ENCODE measurements around the gene PIEZO1. TPM values are rescaled to one million over a fixed set of nuclear protein-coding genes. Genes with fewer than 3 reads are reported as not detected.
"Not testable (repeated sequence)": the region's sequence is repeated elsewhere in the genome, so short reads cannot be mapped to it uniquely, and the experiment has no call there.

The PIEZO1 gene, protein sequence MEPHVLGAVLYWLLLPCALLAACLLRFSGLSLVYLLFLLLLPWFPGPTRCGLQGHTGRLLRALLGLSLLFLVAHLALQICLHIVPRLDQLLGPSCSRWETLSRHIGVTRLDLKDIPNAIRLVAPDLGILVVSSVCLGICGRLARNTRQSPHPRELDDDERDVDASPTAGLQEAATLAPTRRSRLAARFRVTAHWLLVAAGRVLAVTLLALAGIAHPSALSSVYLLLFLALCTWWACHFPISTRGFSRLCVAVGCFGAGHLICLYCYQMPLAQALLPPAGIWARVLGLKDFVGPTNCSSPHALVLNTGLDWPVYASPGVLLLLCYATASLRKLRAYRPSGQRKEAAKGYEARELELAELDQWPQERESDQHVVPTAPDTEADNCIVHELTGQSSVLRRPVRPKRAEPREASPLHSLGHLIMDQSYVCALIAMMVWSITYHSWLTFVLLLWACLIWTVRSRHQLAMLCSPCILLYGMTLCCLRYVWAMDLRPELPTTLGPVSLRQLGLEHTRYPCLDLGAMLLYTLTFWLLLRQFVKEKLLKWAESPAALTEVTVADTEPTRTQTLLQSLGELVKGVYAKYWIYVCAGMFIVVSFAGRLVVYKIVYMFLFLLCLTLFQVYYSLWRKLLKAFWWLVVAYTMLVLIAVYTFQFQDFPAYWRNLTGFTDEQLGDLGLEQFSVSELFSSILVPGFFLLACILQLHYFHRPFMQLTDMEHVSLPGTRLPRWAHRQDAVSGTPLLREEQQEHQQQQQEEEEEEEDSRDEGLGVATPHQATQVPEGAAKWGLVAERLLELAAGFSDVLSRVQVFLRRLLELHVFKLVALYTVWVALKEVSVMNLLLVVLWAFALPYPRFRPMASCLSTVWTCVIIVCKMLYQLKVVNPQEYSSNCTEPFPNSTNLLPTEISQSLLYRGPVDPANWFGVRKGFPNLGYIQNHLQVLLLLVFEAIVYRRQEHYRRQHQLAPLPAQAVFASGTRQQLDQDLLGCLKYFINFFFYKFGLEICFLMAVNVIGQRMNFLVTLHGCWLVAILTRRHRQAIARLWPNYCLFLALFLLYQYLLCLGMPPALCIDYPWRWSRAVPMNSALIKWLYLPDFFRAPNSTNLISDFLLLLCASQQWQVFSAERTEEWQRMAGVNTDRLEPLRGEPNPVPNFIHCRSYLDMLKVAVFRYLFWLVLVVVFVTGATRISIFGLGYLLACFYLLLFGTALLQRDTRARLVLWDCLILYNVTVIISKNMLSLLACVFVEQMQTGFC (N-terminal part only)
- 10 to 100 TPM; 25.6 to 46.9 (median 36.0) TPM for polyA plus RNA-seq (ENCODE audit: insufficient read length in 4 of 4)

DNA sequence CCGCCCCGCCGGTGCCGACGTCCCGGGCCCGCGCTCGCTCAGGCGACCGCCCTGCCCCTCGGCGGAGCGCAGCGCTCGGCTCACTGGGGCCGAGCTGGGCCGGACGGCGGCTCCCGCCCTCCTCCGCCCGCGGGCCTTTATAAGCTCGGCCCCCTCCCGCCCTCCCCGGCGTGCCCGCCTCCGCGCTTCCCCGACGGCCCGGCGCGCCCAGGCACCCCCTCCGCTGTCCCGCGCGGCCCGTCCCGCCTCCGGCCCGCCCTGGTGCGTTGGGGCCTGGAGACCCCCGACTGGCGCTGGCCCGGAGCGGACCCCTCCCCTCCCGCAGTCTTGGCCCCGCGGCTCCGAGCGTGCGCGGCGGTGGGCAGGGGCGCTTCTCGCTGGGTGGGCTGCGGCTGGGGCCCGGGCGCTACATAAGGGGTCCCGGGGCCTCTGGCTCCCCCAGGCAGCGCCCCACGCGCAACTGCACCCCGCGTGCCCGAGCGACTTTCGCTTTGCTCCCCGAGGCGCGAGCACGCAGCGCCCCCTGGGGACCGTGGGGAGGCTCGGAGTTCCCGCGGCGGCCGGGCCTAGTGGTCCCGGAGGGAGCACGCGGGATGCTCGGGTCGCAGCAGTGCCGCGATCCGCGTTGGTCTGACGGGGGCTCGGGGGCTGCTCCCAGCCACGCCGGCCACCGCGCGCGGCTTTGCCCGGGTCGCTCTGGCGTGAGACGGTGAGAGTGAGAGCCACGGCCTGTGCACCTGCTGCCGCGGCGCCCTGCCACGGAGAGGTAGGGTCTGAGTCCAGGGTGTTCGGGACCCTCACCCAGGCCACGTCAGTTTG lies at the start of gene PIEZO1:
Gene PIEZO1, minus strand, starts transcription at position 115 of the 819 bp plus-strand sequence. CDS start 256 bp downstream, outside the sequence.
- no peak for DNase-seq (ENCODE audit: low read depth in 4 of 4, low spot score in 3 of 4)

DNA sequence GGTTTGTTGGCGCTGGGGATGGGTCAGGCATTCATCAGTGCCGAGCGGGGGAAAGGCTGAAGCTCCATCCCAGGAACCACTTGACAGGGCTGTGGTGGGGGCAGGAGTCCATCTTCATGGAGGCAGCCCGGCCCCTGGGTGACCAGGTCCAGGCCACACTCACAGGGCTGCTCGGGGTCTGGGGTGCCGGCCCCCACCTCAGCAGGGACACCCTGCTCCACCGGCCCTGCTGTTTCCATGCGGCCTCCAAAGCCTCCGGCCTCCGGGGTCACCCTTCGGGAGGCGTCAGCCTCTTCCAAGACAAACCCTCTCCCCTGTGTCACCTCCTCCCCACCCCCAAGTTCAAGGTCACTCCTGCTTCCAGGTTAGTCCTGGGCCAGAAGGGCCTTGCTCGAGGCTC lies 49.6 kb upstream of the PIEZO1 start:
- DNase-seq (ENCODE audit: low read depth in 4 of 4, low spot score in 3 of 4) = no peak

DNA sequence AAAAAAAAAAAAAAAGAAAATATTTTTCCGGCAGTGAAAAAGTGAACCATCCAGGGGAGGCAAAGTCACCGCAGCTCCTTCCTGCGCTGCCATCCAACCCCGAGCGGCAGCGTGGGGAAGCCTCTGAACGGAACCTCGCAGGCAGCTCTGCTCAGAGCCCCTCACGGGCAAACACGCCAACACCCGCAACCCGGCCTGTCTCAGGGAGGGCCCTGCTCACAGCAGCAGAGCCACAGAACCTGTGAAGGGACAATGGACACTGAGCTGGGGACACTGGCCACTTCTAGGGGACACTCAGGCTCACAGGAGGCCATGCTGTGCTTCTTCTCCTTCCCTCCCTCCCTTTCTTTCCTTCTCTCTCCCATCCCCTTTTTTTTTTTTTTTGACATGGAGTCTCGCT lies 48.1 kb upstream of the PIEZO1 start:
- no peak for DNase-seq (ENCODE audit: low read depth in 4 of 4, low spot score in 3 of 4)

DNA sequence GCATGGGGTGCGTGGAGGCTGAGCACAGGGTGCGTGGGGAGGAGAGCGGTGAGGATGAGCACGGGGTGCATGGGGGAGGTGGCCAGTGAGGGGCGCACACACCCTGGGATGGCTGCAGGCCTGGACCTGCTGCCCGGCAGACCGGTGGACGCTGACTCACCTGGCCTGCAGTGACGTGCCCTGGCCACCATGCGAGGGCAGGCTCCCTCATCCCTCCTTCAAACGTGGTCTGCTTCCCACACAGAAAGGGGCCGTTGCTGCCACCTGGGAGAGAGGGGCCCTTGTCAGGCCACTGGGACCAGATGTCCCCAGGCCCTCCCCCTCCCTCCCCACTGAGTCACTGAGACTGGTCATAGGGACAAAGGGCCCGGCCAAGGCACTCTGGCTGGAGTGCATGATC lies 46.8 kb upstream of the PIEZO1 start:
- no peak for DNase-seq (ENCODE audit: low read depth in 4 of 4, low spot score in 3 of 4)

DNA sequence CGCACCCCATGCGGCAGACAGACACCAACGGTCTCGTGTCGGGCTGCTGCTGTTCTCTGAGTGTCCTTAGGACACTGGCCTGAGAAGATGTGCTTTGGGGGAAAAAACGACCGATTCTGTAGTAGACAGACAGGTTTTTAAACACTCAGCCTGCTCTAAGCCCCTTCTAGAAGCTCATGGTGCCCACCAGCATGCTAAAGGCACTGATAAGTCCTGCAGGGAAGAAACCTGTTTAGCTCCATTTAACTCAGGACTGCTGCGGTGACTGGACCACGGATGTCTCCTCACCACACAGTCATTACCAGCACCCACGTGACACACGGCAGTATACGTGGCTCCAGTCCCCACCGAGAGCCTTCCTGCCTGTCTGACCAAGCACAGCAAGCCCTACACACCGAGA lies 45.8 kb upstream of the PIEZO1 start:
- no peak for DNase-seq (ENCODE audit: low read depth in 4 of 4, low spot score in 3 of 4)

DNA sequence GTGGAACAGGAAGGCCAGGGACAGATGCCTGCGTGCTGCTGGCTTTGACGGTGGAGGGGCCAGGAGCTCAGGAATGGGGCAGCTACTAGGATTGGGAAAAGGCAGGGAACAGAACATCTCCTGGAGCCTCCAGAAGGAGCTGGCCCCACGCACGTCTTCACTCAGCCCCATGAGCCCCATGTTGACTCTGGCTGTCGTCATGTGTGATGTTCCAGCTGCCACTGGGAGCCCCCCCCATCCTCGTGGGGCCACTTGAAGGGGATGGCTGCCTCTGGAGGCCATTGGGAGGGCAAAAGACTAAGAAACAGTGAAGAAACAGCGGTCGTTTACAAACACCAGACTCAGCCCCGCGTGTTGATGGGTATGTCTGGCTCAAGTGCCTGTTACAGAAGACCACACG lies 45.2 kb upstream of the PIEZO1 start:
- peak in 3 of 4 donors; percentile 41 to 62 (median 42) for DNase-seq (ENCODE audit: low read depth in 4 of 4, low spot score in 3 of 4)

DNA sequence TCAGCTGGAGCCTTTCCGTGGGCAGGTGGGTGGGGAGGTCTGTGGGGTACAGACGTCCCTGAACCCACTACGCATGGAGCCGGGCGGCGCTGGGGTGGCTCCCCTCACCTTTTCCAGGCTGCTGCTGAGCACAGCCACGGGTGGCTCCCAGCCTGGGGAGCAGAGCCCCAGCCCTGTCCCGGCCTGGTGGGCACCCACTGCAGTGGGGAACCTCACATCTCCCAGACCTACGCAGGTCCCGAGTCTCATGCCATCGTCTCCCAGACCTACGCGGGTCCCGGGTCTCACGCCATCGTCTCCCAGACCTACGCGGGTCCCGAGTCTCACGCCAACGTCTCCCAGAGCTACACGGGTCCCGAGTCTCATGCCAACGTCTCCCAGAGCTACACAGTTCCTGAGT lies 43.7 kb upstream of the PIEZO1 start:
- DNase-seq (ENCODE audit: low read depth in 4 of 4, low spot score in 3 of 4) = no peak

DNA sequence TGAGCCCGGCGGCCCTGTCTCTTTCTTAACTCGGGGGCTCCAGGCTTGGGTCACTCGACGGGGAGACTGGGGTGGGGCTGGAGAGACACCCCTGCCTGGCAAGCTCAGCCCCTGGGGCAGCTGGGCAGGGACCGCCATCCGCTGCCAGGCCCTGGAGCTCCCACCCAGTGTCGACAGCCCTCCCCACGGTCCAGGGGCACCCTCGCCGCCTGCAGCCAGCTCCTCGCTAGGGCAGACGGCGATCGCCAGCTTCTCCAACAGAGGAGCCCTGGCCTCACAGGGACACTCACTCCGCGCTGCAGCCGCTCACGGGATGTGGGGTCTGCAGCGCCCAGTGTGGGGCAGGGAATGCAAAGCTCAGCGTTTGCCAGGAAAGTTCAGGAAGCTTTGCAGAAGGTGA lies 42.7 kb upstream of the PIEZO1 start:
- no peak for DNase-seq (ENCODE audit: low read depth in 4 of 4, low spot score in 3 of 4)

DNA sequence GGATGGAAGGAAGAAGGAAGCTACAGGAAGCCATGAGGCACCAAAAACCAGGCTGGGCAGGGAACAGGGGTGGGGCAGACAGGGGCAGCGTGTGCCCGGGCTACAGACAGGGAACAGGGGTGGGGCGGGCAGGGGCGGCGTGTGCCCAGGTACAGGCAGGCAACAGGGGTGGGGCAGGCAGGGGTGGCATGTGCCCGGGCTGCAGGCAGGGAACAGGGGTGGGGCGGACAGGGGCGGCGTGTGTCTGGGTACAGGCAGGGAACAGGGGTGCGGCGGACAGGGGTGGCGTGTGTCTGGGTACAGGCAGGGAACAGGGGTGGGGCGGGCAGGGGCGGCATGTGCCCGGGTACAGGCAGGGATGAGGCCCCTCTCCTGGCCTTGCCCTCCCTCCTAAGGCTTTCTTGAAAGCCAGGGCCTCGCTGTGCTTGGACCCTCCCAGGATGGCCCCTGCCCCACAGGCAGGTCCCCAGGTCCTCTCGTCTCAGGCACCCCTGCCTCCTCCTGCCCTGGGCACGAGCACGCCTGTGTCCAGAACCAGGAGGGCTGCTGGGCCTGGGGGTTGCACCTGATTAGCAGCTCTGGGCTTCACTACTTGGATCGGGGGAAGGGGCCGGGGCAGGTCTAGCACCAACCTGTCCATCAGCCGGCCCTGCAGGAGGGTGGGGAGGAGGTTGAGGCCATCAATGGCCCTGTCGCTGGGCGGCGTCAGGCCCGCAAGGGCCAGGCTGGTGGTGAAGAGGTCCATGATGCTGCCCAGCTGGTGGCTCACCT lies 41.2 kb upstream of the PIEZO1 start:
- DNase-seq (ENCODE audit: low read depth in 4 of 4, low spot score in 3 of 4) = no peak

DNA sequence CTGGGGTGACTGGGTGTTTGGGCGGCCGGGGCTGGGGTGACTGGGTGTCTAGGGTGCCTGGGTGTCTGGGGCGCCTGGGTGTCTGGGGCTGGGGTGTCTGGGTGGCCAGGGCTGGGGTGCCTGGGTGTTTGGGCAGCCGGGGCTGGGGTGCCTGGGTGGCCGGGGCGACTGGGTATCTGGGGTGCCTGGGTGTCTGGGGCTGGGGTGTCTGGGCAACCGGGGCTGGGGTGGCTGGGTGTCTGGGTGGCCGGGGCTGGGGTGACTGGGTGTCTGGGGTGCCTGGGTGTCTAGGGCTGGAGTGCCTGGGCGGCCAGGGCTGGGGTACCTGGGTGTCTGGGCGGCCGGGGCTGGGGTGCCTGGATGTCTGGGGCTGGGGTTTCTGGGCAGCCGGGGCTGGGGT lies 40.1 kb upstream of the PIEZO1 start:
- no peak for DNase-seq (ENCODE audit: low read depth in 4 of 4, low spot score in 3 of 4)

DNA sequence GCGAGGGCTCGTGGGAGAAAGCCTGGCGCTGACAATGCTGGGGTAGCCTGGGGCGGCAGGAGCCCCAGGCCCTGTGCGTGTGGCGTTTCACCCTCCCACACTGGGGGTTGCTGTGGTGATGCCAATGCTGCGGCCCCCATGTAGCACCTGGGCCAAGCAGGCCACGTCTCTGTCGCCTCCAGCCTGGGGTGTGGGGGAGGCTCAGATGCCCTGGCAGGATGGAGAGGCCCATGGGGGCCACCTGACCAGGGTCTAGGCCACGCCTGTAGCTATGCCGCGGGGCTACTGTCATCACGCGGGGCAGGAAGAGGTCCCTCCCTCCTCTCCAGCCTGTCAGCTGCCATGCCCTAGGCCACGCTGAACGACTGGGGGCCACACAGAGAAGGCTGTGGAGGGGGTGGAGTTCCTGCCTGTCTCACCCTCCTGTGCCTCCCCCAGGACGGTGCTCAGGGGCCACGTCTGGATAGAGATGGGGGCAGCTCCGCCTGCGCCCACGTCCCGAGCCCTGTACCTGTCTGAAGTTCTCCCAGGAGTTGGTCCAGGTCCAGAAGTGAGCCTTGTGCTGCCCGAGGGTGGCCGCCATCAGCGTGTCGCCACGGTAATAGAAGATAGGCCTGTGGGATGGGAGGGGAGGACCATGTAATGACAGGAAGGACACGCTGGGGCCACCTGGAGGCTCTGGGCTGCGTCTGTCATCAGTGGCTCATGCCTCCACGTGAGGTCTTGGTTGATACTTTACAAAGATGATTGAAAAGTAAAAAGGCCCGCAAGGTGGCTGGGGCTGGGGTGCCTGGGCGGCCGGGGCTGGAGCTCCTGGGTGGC lies 39.4 kb upstream of the PIEZO1 start:
- no peak for DNase-seq (ENCODE audit: low read depth in 4 of 4, low spot score in 3 of 4)

DNA sequence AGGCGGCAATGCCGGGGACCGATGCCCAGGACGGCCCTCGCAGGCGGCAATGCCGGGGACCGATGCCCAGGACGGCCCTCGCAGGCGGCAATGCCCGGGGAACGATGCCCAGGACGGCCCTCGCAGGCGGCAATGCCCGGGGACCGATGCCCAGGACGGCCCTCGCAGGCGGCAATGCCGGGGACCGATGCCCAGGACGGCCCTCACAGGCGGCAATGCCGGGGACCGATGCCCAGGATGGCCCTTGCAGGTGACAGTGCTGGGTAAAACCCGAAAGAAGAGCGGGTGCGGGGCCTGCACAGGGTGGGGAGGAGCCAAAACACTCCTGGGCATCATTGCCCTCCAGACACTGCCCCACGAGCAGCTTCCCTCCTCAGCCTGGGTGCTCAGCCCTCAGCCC lies 38.6 kb upstream of the PIEZO1 start:
- not testable (repeated sequence) for DNase-seq (ENCODE audit: low read depth in 4 of 4, low spot score in 3 of 4)

DNA sequence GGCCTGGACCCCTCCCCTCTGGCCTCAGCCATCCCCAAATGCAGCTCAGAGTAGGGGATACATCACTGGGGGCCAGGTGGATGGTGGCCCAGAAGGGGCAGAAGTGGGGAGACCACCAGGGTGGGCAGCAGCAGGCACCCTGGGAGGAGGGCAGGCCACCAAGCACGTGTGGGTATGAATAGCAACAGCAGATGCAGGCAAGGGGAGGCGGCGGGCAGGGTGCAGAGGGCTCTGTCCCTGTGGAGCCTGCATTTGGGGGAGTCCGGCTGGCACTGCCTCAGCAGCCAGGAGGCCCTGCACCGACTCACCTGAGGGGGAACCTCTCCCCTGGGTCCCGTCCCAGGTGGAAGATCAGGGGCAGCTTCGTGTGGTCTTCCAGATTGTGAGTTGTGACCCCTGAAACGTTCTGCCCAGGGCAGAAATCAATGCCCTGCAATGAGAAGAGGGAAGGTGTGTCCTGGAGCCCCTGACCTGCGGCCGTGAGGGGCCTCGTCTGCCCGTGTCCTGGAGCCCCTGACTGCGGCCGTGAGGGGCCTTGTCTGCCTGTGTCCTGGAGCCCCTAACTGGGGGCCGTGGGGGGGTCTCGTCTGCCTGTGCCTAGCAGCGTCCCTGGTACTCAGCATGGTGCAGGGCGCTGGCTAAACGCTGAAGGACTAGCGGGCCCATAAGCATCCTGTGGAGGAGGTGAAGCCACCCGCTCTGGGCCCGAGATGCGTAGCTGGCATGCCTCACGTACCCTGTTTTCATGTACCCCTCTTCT lies 37.4 kb upstream of the PIEZO1 start:
- DNase-seq (ENCODE audit: low read depth in 4 of 4, low spot score in 3 of 4) = no peak

DNA sequence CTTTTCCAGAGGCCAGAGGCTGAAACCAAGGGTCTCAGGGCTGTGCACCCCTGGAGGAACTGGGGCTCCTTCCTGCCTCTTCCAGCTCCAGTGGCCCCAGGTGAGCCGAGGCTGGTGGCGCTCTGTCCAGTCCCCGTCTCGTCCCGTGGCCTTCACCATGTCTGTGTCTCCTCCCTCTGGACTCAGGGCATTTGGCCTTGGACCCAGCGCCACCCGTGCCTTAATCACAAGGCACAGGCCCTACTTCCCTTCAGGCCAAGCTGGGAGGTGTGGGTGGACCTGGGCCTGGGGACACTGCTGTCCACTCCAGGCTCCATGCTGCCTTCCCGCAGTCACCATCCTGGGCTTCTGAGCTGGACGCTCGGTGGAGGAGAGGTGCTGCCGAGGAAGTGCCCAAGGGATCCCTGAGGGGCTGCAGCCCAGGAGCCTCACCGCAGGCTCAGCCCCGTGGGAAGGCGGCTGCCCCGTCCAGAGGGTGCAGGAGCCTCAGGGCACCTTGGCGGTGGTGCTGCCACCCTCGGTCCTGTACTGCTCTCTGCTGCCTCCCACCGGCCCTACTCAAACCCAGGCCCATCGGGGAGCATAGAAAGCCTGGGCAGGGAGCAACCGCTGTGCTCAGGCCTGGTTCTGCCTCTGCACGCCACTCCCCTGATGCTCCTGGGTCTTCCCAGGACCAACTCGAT lies 36.3 kb upstream of the PIEZO1 start:
- no peak for DNase-seq (ENCODE audit: low read depth in 4 of 4, low spot score in 3 of 4)

DNA sequence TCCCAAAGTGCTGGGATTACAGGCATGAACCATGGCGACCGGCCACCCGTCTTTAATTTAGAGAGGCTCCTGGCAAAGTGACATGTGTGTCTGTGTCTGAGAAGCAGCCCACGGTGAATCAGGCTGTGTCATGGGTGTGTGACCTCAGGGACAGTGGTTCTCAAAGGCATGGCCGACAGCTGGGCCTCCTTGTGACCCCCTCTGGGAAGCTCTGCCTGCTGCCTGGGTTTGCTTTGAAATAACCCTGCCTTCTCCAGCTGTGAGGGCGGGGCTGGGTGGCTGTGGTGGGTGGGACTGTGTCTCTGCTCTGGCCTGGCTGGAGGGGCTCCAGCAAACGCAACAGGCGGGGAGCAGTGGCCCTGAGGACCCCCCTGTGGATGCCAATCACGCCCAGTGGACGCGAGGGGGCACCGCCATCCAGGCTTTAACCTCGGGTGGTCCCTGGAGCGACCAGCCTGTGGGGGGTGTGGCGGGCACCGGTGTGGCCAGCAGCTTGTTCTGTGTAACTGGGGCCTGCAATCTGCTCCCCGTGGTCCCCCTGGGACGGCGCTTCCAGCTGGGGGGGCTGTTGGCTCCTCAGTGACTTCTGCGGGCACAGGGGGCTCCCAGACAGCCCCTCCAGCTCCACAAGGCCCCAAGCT lies 35.5 kb upstream of the PIEZO1 start:
- no peak for DNase-seq (ENCODE audit: low read depth in 4 of 4, low spot score in 3 of 4)

DNA sequence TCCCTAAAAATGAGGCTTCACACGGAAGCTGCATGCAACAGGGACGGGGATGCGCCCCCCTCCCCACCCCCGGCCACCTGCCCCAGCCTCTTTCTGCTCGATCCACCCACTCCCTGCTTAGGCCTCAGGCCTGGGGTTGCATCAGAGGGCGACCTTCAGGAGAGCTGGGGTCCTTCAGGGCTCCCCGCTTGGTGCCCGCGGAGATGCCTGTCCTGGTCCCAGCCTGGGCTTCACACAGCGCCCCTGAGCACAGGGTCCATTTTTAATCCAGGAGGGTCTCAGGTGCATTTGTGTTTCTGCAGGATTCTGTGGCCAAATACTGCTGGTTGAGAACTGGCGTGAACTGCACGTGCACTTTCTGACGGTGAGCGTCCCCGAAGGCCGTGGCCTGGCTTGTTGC lies 34.1 kb upstream of the PIEZO1 start:
- no peak for DNase-seq (ENCODE audit: low read depth in 4 of 4, low spot score in 3 of 4)

DNA sequence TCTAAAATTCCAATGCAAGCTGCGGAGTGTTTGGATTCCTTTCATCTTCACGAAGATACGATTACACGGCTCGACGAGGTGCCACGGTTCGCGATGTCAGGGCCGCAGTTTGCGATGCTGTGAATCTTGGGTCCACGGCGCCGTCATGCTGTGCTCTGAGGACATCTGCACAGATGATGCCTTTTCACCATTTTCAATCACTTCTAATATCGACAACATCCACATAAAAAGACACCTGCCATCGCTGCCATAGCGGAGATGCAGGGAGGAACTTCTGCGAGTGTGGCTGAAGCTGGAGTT lies 33.5 kb upstream of the PIEZO1 start:
- no peak for DNase-seq (ENCODE audit: low read depth in 4 of 4, low spot score in 3 of 4)

All from left renal pelvis (tissue), 4 donors.